BE2C (cell line): ENCODE results near the gene NT5M.
A peak's percentile ranks its signal among the peaks of the same experiment; 100 is the strongest.

Experiments used
- DNase-seq: peaks from one replicate; pipeline ENCODE4 v3.0.0-alpha.2; 2020
- H3K27me3 ChIP-seq: fragments of 250-450 bp; sonication (Bioruptor Pico); 2 replicates; pipeline ENCODE4 v1.5.1; 2020; ENCODE audit warnings: mild to moderate bottlenecking
- H3K36me3 ChIP-seq: fragments of 250-450 bp; sonication (Bioruptor Pico); 2 replicates; pipeline ENCODE4 v1.5.1; 2020; ENCODE audit warnings: mild to moderate bottlenecking
- H3K4me1 ChIP-seq: fragments of 250-450 bp; sonication (Bioruptor Pico); 2 replicates; pipeline ENCODE4 v1.5.1; 2020
- H3K4me3 ChIP-seq: 2 replicates; pipeline ENCODE4 v1.5.1; 2011; ENCODE audit warnings: low read depth, low read length
- H3K9me3 ChIP-seq: fragments of 250-450 bp; sonication (Bioruptor Pico); 2 replicates; pipeline ENCODE4 v1.5.1; 2020
- TF ChIP-seq, protein P1 (sequence below): IDR thresholded peaks from 2 replicates; pipeline ENCODE4 v1.5.1; 2012; ENCODE audit warnings: mild to moderate bottlenecking, low read depth, low read length

Gene NT5M

DNA sequence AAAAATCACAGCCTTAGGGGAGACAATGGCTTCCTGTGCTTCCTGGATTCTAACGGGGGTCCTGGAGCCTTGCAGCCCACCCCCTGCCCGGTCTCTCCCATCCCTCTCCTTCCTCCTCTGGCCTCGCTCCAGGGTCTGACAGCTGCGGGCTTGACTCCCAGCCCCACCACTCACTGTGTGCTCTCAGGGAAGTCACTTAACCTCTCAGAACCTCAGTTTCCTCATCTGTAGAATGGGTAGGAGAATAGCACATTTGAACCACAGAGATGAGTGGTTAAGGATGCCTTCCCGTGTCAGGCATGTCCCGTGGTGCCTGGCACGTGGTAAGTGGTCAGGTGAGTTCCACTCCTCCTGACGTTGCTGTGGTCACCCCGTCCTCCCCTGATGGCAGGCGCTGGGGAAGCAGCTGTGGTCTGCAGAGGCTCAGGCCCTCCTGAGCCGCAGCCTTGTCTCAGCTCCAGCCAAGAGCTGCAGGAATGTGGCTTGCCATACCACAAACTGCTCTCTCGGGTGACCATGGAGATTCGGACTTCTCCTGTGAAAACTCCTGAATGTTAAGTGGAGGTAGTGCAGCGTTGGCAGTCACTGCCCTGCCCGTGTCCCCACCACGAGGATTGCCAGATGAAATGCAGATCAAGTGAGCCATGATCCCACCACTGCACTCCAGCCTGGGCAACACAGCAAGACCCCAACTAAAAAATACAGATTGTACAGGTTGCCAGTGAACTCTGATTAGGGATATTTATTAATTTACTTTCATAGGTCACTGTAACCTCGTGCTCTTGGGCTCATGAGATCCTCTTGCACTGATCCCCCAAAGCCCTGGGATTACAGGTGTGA, 85.7 kb downstream of the NT5M start:
- Histone ChIP-seq H3K4me3 (no peak overlapping the region), H3K4me1 (no peaks in the 10 kb centered on the region), H3K27me3 (no peaks in the 10 kb centered on the region), H3K36me3 (no peaks in the 10 kb centered on the region), H3K9me3 (no peaks in the 10 kb centered on the region)
- DNase-seq, result no peak
- TF ChIP-seq, protein P1, sequence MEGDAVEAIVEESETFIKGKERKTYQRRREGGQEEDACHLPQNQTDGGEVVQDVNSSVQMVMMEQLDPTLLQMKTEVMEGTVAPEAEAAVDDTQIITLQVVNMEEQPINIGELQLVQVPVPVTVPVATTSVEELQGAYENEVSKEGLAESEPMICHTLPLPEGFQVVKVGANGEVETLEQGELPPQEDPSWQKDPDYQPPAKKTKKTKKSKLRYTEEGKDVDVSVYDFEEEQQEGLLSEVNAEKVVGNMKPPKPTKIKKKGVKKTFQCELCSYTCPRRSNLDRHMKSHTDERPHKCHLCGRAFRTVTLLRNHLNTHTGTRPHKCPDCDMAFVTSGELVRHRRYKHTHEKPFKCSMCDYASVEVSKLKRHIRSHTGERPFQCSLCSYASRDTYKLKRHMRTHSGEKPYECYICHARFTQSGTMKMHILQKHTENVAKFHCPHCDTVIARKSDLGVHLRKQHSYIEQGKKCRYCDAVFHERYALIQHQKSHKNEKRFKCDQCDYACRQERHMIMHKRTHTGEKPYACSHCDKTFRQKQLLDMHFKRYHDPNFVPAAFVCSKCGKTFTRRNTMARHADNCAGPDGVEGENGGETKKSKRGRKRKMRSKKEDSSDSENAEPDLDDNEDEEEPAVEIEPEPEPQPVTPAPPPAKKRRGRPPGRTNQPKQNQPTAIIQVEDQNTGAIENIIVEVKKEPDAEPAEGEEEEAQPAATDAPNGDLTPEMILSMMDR, result no peak

DNA sequence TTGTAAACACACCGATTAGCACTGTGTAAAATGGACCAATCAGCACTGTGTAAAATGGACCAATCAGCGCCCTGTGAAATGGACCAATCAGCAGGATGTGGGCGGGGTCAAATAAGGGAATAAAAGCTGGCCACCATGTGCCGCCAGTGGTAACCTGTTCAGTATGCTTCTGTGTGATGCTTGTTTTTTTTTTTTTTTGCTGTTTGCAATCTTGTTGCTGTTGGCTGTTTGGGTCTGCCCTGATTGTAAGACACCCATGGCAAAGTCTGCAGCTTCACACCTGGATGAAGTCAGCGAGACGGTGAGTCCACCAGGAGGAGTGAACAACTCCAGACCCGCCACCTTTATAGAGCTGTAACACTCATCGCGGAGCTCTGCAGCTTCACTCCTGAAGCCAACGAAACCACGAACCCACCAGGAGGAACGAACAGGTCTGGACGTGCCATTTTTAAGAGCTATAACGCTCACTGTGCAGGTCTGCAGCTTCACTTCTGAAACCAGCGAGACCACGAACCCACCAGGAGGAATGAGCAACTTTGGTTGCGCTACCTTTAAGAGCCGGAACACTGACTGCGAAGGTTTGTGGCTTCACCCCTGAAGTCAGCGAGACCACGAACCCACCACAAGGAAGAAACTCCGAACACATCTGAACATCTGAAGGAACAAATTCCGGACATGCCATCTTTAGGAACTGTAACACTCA, 88.6 kb downstream of the NT5M start:
- peak; percentile 37 for DNase-seq
- Histone ChIP-seq H3K4me1 (no peaks in the 10 kb centered on the region), H3K27me3 (no peaks in the 10 kb centered on the region), H3K36me3 (no peaks in the 10 kb centered on the region), H3K4me3 (no peak overlapping the region), H3K9me3 (no peaks in the 10 kb centered on the region)
- TF ChIP-seq, protein P1, result no peak

DNA sequence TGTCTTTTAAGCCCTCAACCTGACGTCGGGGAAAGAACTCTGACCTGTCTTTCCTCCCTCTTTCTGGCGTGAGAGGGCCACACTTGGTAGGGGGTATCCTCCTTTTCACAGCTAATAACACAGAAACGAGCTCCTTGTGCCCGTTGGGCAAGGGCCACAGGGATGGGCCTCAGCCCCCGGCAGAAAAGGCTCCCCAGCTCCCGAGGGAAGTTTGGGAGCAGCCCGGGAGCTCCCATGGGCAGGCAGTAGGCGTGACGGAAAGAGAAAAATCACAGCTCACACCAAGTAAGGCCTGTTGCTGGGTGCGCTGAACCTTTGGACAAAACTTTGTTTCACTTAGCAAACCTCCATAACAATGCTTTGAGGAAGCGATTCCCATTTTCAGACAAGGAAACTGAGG, 90.8 kb downstream of the NT5M start:
- TF ChIP-seq, protein P1, result no peak
- no peaks in the 10 kb centered on the region for H3K36me3 ChIP-seq
- DNase-seq, result no peak
- H3K4me1 ChIP-seq, result no peaks in the 10 kb centered on the region
- no peak overlapping the region for H3K4me3 ChIP-seq
- H3K9me3 ChIP-seq, result no peaks in the 10 kb centered on the region
- H3K27me3 ChIP-seq, result no peaks in the 10 kb centered on the region

DNA sequence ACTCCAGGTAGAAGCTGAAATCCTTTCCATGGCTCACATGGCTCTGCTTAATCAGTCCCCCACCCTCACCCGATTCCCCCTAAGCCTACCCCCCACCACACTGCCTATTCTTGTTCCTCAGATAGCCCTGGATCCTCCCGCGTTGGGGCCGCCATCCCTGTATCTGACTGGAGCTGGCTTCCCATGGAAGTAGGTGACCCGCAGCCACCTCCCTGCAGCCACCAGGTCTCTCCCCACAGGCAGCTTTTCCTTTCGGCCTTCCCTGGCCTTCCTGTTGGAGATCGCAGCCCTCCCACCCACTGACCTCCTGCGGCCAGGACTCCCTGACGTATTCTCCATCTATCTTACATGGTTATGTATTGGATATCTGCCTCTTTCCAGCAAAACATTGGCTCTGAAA, 91.3 kb downstream of the NT5M start:
- TF ChIP-seq, protein P1, result no peak
- no peaks in the 10 kb centered on the region for H3K9me3 ChIP-seq
- DNase-seq, result no peak
- no peaks in the 10 kb centered on the region for H3K4me1 ChIP-seq
- no peaks in the 10 kb centered on the region for H3K36me3 ChIP-seq
- H3K4me3 ChIP-seq, result no peak overlapping the region
- no peaks in the 10 kb centered on the region for H3K27me3 ChIP-seq

DNA sequence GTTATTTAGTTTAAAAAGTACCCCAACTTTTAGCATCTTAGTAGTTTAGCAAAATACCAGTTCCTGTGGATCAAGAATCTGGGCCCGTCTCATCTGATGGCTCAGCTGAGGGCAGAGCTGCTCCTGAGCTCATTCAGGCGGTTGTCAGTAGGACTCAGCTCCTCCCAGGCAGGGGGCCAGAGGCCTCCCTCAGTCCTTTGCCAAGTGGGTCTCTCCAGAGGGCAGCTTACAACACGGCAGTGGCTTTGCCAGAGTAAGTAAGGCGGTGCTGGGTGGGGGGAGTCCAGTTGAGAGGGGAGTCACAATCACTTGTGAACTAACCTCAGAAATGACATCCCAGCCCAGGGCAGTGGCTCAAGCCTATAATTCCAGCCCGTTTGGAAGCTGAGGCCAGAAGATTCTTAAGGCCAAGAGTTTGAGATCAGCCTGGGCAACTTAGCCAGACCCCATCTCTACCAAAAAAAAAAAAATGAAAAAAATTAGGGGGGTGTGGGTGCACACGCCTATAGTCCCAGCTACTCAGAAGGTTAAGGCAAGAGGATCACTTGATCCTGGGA, 92.2 kb downstream of the NT5M start:
- no peak for DNase-seq
- no peaks in the 10 kb centered on the region for H3K27me3 ChIP-seq
- no peaks in the 10 kb centered on the region for H3K9me3 ChIP-seq
- H3K4me1 ChIP-seq, result no peaks in the 10 kb centered on the region
- H3K4me3 ChIP-seq, result no peak overlapping the region
- TF ChIP-seq, protein P1, result no peak
- H3K36me3 ChIP-seq, result no peaks in the 10 kb centered on the region

DNA sequence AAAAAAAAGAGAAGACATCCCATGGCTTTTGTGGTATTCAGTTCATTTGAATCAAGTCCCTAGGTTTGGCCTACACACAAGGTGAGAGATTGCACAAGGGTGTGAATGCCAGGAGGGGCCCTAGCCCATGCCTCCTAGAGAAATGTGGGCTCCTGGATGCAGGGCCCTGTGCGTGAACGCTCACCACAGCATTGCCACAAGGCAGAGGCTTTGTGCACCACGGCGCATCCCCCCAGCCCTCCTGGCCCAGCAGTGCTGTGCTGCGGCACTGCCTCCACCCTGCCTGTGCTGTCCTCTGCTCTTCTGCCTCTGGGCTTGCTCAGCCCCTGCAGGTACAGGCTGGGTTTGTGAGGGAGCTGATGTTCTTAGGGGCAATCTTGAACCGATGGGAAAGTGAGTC, 92.7 kb downstream of the NT5M start:
- no peaks in the 10 kb centered on the region for H3K4me1 ChIP-seq
- H3K36me3 ChIP-seq, result no peaks in the 10 kb centered on the region
- no peak overlapping the region for H3K4me3 ChIP-seq
- H3K27me3 ChIP-seq, result no peaks in the 10 kb centered on the region
- no peaks in the 10 kb centered on the region for H3K9me3 ChIP-seq
- TF ChIP-seq, protein P1, result no peak
- no peak for DNase-seq
